Panc1 (cell line): Measurements from ENCODE around the gene NIPAL1. TPM values are rescaled to one million over a fixed set of nuclear protein-coding genes. Genes with fewer than 3 reads are reported as not detected.
"Not testable (repeated sequence)": the region's sequence is repeated elsewhere in the genome, so short reads cannot be mapped to it uniquely, and the experiment has no call there.

Experiments
- ATAC-seq: fragments of 200-7000 bp; cut with Tn5 transposase; 2 replicates; pipeline ENCODE4 v1.9.1; 2020; ENCODE audit warnings: mild to moderate bottlenecking, moderate library complexity
- BruUV-seq: library from RNA; stranded (reverse); fragments of 400-500 nt; replicated peaks from 2 replicates; lab custom pipeline; 2021; lab: Mats Ljungman, UMichigan
- CTCF ChIA-PET: fragments of 300-600 bp; sonication (Branson Sonifier 250); formaldehyde crosslinking; loops from one replicate; lab custom pipeline; 2022; ENCODE audit warnings: antibody characterized with exemption; lab: Charles Lee
- POLR2A ChIA-PET: fragments of 300-600 bp; sonication (Branson Sonifier 250); formaldehyde crosslinking; loops from one replicate; lab custom pipeline; 2022; ENCODE audit warnings: antibody characterized with exemption; lab: Charles Lee
- DNase-seq: peaks from one replicate; pipeline ENCODE4 v3.0.0-alpha.2; 2010; ENCODE audit warnings: low read depth, low spot score
- H3K27ac ChIP-seq: 2 replicates; pipeline ENCODE4 v1.5.1; 2011; ENCODE audit warnings: mild to moderate bottlenecking, low read length, inconsistent platforms
- H3K27me3 ChIP-seq: fragments of 200-500 bp; sonication (Bioruptor generic); 2 replicates; pipeline ENCODE4 v1.6.0; 2014; ENCODE audit warnings: low read length, inconsistent platforms; ENCODE audit not compliant: control insufficient read depth, insufficient read depth
- H3K36me3 ChIP-seq: fragments of 200-500 bp; sonication (Bioruptor generic); 2 replicates; pipeline ENCODE4 v1.5.1; 2014; ENCODE audit warnings: inconsistent platforms, mild to moderate bottlenecking, low read length, moderate library complexity; ENCODE audit not compliant: control insufficient read depth, insufficient read depth
- H3K4me1 ChIP-seq: 2 replicates; pipeline ENCODE4 v1.5.1; 2011; ENCODE audit warnings: inconsistent platforms, mild to moderate bottlenecking, low read length, moderate library complexity; ENCODE audit not compliant: control insufficient read depth, insufficient read depth
- H3K4me3 ChIP-seq, 2 experiments: 2 replicates each; pipeline ENCODE4 v1.5.1; 2011 to 2012; ENCODE audit warnings: low read depth in 2 of 2, low read length in 2 of 2, mild to moderate bottlenecking in 2 of 2, inconsistent platforms in 1 of 2, moderate library complexity in 1 of 2
- H3K9me3 ChIP-seq: fragments of 200-500 bp; sonication (Bioruptor generic); 2 replicates; pipeline ENCODE4 v1.5.1; 2014; ENCODE audit warnings: low read depth, mild to moderate bottlenecking, inconsistent platforms, low read length, moderate library complexity; ENCODE audit not compliant: control insufficient read depth, insufficient read depth
- POLR2AphosphoS5 ChIP-seq: IDR thresholded peaks from 2 replicates; pipeline ENCODE4 v1.6.1; 2012; ENCODE audit warnings: mild to moderate bottlenecking, low read depth, low read length, moderate library complexity
- SIN3A ChIP-seq: IDR thresholded peaks from 2 replicates; pipeline ENCODE4 v1.6.1; 2012; ENCODE audit warnings: low read depth, mild to moderate bottlenecking, low read length, moderate library complexity, borderline replicate concordance; ENCODE audit not compliant: insufficient read depth
- TCF7L2 ChIP-seq: IDR thresholded peaks from 2 replicates; pipeline ENCODE4 v1.6.1; 2011; ENCODE audit warnings: mild to moderate bottlenecking, low read depth, low read length, inconsistent platforms
- in situ Hi-C: cut with HindIII; loops from 2 replicates; pipeline ENCODE4 v1.10.0; 2016; ENCODE audit warnings: low sequenced_read_pairs, low pct_unique_long_range_greater_than_20kb
- intact Hi-C: fragments of 100-400 bp; cut with micrococcal nuclease; formaldehyde crosslinking; loops from one replicate; pipeline ENCODE4 v1.10.0; 2022; ENCODE audit not compliant: unreplicated experiment
- total RNA-seq: library from RNA; stranded (reverse); gene quantifications from one replicate; pipeline ENCODE4 v1.2.1, GENCODE V29; 2021; ENCODE audit not compliant: unreplicated experiment
- TF ChIP-seq, protein P1 (sequence below), 2 experiments: IDR thresholded peaks; 2 replicates each; pipeline ENCODE4 v1.6.1; 2011 to 2012; ENCODE audit warnings: low read depth in 2 of 2, control low read depth in 1 of 2, low read length in 1 of 2, mild to moderate bottlenecking in 1 of 2, moderate library complexity in 1 of 2; ENCODE audit not compliant: insufficient read depth in 1 of 2
- TF ChIP-seq, protein P2 (sequence below): fragments of 450-650 bp; IDR thresholded peaks from 2 replicates; pipeline ENCODE4 v1.5.1; 2017; ENCODE audit warnings: mild to moderate bottlenecking

NIPAL1 gene
- total RNA-seq, 1 experiment from 2014 or later, result 0.82 TPM

DNA sequence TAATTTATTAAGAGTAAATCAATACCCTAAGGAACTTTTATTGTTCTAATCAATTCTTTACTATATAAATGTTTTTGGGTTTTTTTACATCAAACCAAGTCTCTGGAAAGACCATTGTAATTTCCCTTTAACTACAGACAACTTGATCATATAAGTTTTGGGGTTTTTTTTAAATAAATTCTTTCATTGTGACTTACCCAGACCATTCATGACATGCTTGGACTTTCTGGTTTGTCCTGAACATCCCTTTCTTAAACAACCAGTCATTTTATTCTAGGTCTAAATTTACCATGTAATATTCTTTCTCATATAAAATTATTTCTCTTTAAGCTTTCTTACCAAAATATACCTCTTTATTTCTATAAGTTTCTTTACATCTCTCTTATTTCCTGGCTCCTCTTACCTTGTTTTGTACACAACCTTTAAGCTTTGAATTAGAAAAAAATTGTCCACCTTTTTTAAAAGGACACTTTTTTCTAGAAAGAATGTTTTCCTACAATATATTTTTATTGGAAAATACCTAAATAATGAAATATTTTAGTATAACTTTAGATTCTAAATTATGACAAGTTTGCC, 8.5 kb upstream of the NIPAL1 start:
- no peak overlapping the region for H3K27ac ChIP-seq
- H3K27me3 ChIP-seq, result no peaks in the 10 kb centered on the region
- no TSS peak for BruUV-seq
- no peaks in the 10 kb centered on the region for H3K4me1 ChIP-seq
- in situ Hi-C loops, result no loop called here
- DNase-seq, result no peak
- intact Hi-C loops, result no loop called here
- no peak overlapping the region for H3K4me3 ChIP-seq
- no peaks in the 10 kb centered on the region for H3K36me3 ChIP-seq
- ChIA-PET CTCF (no interaction called here), POLR2A (no interaction called here)
- no peak for ATAC-seq
- H3K9me3 ChIP-seq, result 0 out of 2 replicates have a peak, but pooled peaks cover 4% of the 10 kb centered on the region
- TF ChIP-seq TCF7L2, result no peak
- TF ChIP-seq, protein P1, sequence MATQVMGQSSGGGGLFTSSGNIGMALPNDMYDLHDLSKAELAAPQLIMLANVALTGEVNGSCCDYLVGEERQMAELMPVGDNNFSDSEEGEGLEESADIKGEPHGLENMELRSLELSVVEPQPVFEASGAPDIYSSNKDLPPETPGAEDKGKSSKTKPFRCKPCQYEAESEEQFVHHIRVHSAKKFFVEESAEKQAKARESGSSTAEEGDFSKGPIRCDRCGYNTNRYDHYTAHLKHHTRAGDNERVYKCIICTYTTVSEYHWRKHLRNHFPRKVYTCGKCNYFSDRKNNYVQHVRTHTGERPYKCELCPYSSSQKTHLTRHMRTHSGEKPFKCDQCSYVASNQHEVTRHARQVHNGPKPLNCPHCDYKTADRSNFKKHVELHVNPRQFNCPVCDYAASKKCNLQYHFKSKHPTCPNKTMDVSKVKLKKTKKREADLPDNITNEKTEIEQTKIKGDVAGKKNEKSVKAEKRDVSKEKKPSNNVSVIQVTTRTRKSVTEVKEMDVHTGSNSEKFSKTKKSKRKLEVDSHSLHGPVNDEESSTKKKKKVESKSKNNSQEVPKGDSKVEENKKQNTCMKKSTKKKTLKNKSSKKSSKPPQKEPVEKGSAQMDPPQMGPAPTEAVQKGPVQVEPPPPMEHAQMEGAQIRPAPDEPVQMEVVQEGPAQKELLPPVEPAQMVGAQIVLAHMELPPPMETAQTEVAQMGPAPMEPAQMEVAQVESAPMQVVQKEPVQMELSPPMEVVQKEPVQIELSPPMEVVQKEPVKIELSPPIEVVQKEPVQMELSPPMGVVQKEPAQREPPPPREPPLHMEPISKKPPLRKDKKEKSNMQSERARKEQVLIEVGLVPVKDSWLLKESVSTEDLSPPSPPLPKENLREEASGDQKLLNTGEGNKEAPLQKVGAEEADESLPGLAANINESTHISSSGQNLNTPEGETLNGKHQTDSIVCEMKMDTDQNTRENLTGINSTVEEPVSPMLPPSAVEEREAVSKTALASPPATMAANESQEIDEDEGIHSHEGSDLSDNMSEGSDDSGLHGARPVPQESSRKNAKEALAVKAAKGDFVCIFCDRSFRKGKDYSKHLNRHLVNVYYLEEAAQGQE (IDR thresholded peaks at IDR 0.05; ENCODE audit: insufficient read depth in 1 of 2, low read depth in 2 of 2, low read length in 1 of 2), result no peak

DNA sequence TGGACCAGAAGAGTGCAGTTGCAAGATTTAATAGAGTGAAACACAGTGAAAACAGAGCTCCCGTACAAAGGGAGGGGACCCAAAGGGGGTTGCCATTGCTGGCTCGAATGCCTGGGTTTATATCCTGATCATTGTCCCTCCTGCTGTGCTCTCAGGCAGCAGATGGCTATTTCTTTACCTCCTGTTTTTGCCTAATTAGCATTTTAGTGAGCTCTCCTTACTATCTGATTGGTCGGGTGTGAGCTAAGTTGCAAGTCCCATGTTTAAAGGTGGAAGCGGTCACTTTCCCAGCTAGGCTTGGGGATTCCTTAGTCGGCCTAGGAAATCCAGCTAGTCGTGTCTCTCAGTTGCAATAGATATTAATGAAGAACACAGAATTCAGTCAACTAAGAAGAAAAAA, 5.7 kb upstream of the NIPAL1 start:
- H3K9me3 ChIP-seq, intact Hi-C loops, H3K36me3 ChIP-seq, BruUV-seq, in situ Hi-C loops, DNase-seq, H3K4me3 ChIP-seq, H3K4me1 ChIP-seq, POLR2A ChIA-PET, ATAC-seq, CTCF ChIA-PET, H3K27ac ChIP-seq, H3K27me3 ChIP-seq: not testable (repeated sequence)

DNA sequence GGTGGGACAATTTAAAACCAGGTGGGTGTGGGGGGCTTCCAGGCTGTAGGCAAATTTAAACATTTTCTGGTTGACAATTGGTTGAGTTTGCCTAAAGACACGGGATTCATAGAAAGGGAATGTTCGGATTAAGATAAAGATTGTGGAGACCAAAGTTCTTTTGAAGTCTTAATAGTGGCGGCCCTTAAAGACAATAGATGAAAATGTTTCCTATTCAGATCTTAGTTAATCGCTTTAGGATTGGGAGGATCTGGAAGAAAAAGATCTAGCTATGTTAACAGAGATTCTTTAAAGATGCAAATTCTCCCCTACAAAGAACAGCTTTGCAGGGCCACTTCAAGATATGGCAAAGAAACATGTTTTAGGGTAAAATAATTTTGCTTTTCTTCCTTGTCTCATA, 4.8 kb upstream of the NIPAL1 start:
- Histone ChIP-seq H3K27me3 (no peaks in the 10 kb centered on the region), H3K27ac (no peak overlapping the region), H3K9me3 (0 out of 2 replicates have a peak, but pooled peaks cover 4% of the 10 kb centered on the region), H3K4me1 (no peaks in the 10 kb centered on the region), H3K4me3 (no peak overlapping the region), H3K36me3 (no peaks in the 10 kb centered on the region)
- CTCF ChIA-PET, result no interaction called here
- in situ Hi-C loops, result no loop called here
- ATAC-seq (no peak), DNase-seq (no peak)
- intact Hi-C loops, result no loop called here
- POLR2A ChIA-PET, result no interaction called here
- no TSS peak for BruUV-seq
- TF ChIP-seq, protein P1 (IDR thresholded peaks at IDR 0.05; ENCODE audit: insufficient read depth in 1 of 2, low read depth in 2 of 2, low read length in 1 of 2), result no peak
- TF ChIP-seq POLR2AphosphoS5 (no peak), SIN3A (no peak), TCF7L2 (no peak)
- TF ChIP-seq, protein P2, sequence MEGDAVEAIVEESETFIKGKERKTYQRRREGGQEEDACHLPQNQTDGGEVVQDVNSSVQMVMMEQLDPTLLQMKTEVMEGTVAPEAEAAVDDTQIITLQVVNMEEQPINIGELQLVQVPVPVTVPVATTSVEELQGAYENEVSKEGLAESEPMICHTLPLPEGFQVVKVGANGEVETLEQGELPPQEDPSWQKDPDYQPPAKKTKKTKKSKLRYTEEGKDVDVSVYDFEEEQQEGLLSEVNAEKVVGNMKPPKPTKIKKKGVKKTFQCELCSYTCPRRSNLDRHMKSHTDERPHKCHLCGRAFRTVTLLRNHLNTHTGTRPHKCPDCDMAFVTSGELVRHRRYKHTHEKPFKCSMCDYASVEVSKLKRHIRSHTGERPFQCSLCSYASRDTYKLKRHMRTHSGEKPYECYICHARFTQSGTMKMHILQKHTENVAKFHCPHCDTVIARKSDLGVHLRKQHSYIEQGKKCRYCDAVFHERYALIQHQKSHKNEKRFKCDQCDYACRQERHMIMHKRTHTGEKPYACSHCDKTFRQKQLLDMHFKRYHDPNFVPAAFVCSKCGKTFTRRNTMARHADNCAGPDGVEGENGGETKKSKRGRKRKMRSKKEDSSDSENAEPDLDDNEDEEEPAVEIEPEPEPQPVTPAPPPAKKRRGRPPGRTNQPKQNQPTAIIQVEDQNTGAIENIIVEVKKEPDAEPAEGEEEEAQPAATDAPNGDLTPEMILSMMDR, result no peak
